ENCODE measurements around the gene UBR3. TPM values are rescaled to one million over a fixed set of nuclear protein-coding genes. Genes with fewer than 3 reads are reported as not detected.
A peak's percentile ranks its signal among the peaks of the same experiment; 100 is the strongest.

The UBR3 gene
- total RNA-seq, 2 experiments from 2014 or later, result 11.6 to 21.0 TPM

GRCh38 chr2:169798397-169798717, 28.9 kb upstream of the UBR3 start:
- Histone ChIP-seq H3K27ac (ENCODE audit: low read depth, low read length, poor library complexity, severe bottlenecking) (peak overlapping the region; percentile 90), H3K9me3 (ENCODE audit: low read length) (no peaks in the 10 kb centered on the region), H3K4me1 (ENCODE audit: insufficient read depth, low read length, poor library complexity, severe bottlenecking) (peaks cover 17% of the 10 kb centered on the region), H3K4me3 (ENCODE audit: low read depth, low read length, poor library complexity, severe bottlenecking) (peak overlapping the region; percentile 87), H2AFZ (ENCODE audit: low read length) (peak overlapping the region; percentile 87), H4K20me1 (ENCODE audit: insufficient read depth, low read length) (peaks cover 7% of the 10 kb centered on the region; the same call in 1 of the 2 replicates), H3K4me2 (ENCODE audit: low read length) (peak overlapping the region; percentile 94), H3K9me2 (ENCODE audit: insufficient read depth, low read length) (no peaks in the 10 kb centered on the region), H3K79me2 (ENCODE audit: insufficient read depth, low read depth, low read length) (peaks cover 44% of the 10 kb centered on the region), H3K36me3 (ENCODE audit: insufficient read depth, low read length) (peaks cover 26% of the 10 kb centered on the region)
- no peak for TF ChIP-seq EZH2phosphoT487 (IDR thresholded peaks at IDR 0.05; ENCODE audit: borderline replicate concordance, low read depth, low read length)
- no peak for TF ChIP-seq CTCF (conservative IDR thresholded peaks at IDR 0.05; ENCODE audit: low read length)
- DNase-seq (ENCODE audit: low spot score), result no peak
- intact Hi-C loops (cut with micrococcal nuclease; ENCODE audit: unreplicated experiment), result loop anchor here (1.0 to 5.0 kb wide), 3 partner anchors 26 to 216 kb away; partner anchors contain the start of genes METTL5 and PPIG
- CTCF ChIA-PET (ENCODE audit: unreplicated experiment), result no interaction called here
- POLR2A ChIA-PET, result interaction anchor here (0.6 to 1.7 kb wide), 5 partner anchors 10 to 106 kb away, joined by 3 to 9 read pairs (median 5); no protein-coding TSS in a partner anchor
- BruUV-seq (replicated peaks), result TSS peak; percentile 65

- Histone ChIP-seq H2AFZ (ENCODE audit: low read length) (peak within 1 kb of the TSS; percentile 87), H3K36me3 (ENCODE audit: insufficient read depth, low read length) (peaks cover 32% of the 10 kb centered on the region), H3K27ac (ENCODE audit: low read depth, low read length, poor library complexity, severe bottlenecking) (peak within 1 kb of the TSS; percentile 90), H3K9me3 (ENCODE audit: low read length) (no peaks in the 10 kb centered on the region), H4K20me1 (ENCODE audit: insufficient read depth, low read length) (peaks cover 7% of the 10 kb centered on the region), H3K79me2 (ENCODE audit: insufficient read depth, low read depth, low read length) (peaks cover 50% of the 10 kb centered on the region), H3K4me3 (ENCODE audit: low read depth, low read length, poor library complexity, severe bottlenecking) (peak within 1 kb of the TSS; percentile 87), H3K4me2 (ENCODE audit: low read length) (peak within 1 kb of the TSS; percentile 94), H3K9me2 (ENCODE audit: insufficient read depth, low read length) (no peaks in the 10 kb centered on the region), H3K4me1 (ENCODE audit: insufficient read depth, low read length, poor library complexity, severe bottlenecking) (peaks cover 17% of the 10 kb centered on the region)
- DNase-seq (ENCODE audit: low spot score), result peak; percentile 95
- BruUV-seq (replicated peaks), result TSS peak; percentile 74
- TF ChIP-seq EZH2phosphoT487 (IDR thresholded peaks at IDR 0.05; ENCODE audit: borderline replicate concordance, low read depth, low read length) (no peak), CTCF (conservative IDR thresholded peaks at IDR 0.05; ENCODE audit: low read length) (no peak)
- intact Hi-C loops (cut with micrococcal nuclease; ENCODE audit: unreplicated experiment), result loop anchor here (1.0 to 5.0 kb wide), 3 partner anchors 26 to 217 kb away; partner anchors contain the start of genes METTL5 and PPIG
- CTCF ChIA-PET (ENCODE audit: unreplicated experiment), result interaction anchor here (0.6 kb wide), 2 partner anchors 9 to 19 kb away, joined by 3 to 4 read pairs; no protein-coding TSS in a partner anchor
- POLR2A ChIA-PET, result interaction anchor here (1.5 to 1.7 kb wide), 3 partner anchors 10 to 22 kb away, joined by 4 to 9 read pairs (median 5); no protein-coding TSS in a partner anchor
Measured at GRCh38 chr2:169798718-169799592, 28.3 kb upstream of the UBR3 start, which contains the start of gene SSB. SSB (plus strand) TSS chr2:169798871; CDS start chr2:169800961, 2,090 bp downstream.

Data from OCI-LY7 (cell line).